HUDEP-2 (cell line): ENCODE measurements around the gene ANKRD9.
A peak's percentile ranks its signal among the peaks of the same experiment; 100 is the strongest.
"Not testable (repeated sequence)": the region's sequence is repeated elsewhere in the genome, so short reads cannot be mapped to it uniquely, and the experiment has no call there.

Experiments
- DNase-seq, 76 experiments: peaks; one replicate each; lab custom pipeline; 2025; ENCODE audit not compliant: unreplicated experiment in 76 of 76; lab: John Stamatoyannopoulos, UW

ANKRD9 gene, protein sequence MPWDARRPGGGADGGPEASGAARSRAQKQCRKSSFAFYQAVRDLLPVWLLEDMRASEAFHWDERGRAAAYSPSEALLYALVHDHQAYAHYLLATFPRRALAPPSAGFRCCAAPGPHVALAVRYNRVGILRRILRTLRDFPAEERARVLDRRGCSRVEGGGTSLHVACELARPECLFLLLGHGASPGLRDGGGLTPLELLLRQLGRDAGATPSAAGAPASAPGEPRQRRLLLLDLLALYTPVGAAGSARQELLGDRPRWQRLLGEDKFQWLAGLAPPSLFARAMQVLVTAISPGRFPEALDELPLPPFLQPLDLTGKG

DNA sequence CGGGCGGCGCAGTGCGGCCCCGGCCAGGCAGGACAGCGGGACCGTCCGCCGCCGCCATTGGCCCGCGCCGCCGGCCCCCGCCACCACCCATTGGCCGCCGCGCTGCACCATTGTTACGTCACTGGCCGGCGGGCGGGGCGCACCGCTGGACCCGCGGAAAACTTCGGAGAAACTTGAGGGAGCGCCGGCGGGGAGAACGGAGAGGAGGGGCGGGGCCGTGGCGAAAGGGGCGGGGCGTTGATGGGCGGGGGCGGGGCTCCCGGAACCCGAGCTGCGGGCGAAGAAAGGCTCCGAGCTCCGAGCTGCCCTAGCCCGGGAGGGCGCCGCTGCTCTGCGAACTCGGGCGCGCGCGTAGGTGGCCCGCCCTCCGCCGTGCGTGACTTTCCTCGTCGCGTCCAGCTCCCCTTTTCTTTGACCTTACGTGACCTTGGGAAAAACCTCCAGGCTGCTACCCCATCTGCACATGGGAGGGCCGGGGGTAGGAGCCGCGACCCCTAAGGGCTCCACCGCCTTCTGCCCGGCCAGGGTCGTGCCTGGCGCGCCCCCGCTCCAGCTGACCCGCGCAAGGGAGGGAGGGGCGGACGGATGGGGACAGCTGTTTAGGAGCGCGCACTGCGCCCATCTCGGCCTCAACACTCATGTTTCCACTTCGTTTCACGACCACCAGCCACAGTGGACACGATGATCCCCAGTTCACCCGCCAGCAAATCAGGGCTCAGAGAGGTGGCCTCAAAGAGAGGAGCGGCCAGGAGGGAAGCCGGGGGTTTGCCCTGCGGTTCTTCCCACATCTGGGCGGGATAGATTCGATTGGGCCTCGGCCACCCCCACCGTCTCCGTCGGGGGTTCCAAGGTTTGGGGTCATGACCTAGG is at the start of gene ANKRD9:
ANKRD9 (minus strand) TSS at position 31 of the 870 bp plus-strand sequence. CDS start 1,887 bp downstream, outside the sequence.
- peak in 74 of 76 experiments; percentile 26 to 96 (median 89) for DNase-seq

DNA sequence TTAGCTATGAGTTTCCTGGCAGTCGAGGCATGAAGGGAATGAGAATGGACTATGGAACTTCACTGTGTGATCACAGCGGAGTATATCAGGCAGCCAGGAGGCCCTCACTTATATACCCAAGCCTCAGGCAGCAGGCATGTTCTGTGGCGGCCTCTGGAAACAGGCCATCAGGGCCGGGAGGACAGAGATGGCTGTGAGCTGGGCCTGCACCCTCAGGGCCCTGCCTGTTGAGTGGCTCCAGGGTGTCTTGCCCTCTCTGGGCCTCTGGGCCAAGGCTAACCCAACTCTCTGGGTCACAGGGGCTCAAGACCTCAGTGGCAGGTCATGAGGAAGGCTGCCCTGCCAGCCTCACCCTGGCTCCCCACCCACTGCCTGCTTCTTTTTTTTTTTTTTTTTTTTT is 49.0 kb upstream of the ANKRD9 start:
- no peak for DNase-seq

GRCh38 chr14:102557434-102558226 is 48.1 kb upstream of the ANKRD9 start:
- no peak for DNase-seq

- no peak for DNase-seq
These were observed 46.6 kb upstream of the ANKRD9 start for GRCh38 chr14:102556098-102556677.

DNA sequence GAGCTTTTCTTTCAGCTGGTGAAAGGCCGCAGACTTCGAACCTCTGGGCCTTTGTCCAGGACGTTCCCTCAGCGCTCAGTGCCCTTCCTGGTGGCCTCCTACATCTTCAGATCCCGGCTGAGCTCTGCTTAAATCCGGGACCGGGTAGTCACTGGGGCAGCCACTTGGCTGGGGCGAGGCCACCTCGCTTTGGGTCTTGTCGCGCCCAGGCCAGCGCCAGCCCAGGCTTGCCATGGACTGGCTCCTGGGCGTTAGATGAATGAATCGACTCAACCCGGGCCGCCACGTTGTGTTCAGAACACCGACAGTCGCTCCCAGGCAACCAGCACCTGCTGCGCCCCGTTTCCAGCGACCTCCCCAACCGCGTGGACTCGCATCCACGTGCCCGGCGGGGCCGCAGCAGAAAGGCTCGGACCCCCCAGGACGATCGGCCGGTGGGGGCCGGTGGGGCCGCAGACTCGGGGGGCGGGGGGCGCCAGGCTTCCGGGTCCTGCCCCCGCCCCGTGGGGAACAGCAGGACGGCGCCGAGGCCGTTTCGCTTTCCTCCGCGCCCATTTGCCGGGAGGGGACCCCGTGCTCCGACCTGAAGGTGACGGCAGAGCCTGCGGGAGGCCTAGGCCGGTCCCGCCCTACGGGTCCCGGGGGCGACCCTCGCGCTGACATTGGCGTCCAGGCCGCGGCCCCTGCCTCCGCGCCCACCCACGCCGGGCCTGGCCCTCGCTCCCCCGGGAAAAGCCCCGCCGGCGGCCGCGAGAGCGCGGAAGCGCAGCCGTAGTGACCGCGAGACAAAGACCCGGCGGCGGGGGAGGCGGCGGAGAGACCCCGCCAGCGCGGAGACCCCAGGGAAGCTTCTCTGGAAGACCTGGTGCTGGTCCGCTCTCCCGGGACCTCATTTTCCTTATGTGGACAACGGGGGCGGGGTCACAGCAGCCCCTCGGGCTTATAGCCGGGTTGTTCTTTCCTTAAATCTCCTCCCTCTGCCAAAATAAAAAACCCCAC is 45.5 kb upstream of the ANKRD9 start:
- DNase-seq, result peak in 3 of 76 experiments; percentile 9 to 22 (median 12)

- peak in 71 of 76 experiments; percentile 17 to 88 (median 65) for DNase-seq
These were observed 42.6 kb upstream of the ANKRD9 start for GRCh38 chr14:102551995-102552705.

DNA sequence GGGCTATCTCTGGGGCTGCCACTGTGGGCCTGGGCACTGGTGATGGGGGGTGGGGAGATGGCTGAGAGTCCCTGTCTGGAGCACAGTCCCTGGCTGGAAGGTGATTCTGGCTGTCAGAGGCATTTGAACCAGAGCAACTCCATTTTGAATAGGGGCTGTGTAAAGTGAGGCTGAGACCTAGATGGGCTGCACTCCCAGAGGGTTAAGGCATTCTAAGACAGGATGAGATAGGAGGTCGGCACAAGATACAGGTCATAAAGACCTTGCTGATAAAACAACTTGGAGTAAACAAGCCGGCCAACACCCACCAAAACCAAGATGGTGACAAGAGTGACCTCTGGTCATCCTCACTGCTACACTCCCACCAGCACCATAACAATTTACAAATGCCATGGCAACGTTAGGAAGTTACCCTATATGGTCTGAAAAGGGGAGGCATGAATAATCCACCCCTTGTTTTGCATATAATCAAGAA is 41.4 kb upstream of the ANKRD9 start:
- peak in 1 of 76 experiments; percentile 14 for DNase-seq

DNA sequence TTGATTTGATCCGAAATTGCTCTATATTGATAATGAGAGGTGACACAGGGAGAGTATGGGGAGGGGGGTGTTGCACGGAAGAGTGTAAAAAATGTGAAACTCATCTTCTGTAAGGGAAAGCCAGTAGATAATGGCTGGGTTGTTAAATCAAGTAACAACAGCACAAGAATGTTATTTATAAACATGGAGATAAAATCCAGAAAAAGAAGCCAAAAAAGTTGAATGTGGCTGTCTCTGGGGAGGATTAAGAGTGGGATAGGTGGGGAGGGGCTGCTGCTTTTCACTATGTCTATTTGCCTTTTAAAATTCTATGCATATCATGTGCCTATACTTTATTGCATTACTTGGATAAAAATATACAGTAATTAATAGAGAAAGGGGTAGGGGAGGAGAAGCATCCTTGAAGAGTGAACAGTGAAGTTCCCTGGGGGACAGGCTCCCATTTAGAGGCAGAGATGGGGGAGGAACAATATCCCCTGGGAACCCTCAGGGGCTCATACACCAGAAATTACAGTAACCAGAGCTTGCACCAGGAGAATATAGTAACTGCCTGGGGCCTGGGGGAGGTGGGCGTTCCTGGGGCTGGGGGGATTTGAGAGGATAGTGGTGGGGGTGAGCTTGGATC is 39.2 kb upstream of the ANKRD9 start:
- DNase-seq, result no peak

- peak in 13 of 76 experiments; percentile 12 to 46 (median 27) for DNase-seq
These were observed 36.1 kb upstream of the ANKRD9 start for GRCh38 chr14:102545461-102546265.

DNA sequence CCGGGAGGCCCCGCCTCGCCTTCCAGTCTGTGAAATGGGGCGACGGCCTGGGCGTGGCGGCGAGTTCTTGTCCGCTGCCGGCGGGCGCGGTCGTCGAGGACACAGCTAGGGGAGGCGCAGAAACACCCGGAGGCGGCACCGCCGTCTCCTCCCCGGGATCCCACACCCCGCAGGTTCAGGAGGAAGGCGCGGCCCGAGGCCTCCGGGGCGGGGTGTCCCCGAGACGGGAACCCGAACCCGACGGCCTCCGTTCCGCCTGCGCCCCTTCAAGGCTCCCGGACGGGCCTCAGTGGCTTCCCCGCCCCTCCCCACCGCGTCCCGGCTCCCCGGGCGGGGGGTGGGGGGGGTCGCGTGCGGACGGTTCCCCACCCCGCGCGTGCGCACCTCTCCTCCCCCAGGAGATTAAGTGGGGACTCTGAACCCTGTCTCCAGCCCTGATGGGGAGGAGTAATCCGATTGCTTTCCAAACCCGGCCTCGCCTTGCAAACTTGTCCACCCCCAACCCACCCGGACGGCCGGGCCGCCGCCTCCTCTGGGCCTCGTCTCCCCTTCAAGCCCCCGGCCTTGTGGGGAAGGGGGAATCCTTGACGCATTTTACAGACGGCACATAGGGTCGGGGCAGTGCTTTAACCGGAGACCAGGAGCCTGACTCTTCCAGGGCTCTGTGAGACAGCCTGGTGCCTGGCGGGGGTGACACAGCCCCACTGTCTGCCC is 35.3 kb upstream of the ANKRD9 start:
- peak in 41 of 76 experiments; percentile 2 to 74 (median 37) for DNase-seq

DNA sequence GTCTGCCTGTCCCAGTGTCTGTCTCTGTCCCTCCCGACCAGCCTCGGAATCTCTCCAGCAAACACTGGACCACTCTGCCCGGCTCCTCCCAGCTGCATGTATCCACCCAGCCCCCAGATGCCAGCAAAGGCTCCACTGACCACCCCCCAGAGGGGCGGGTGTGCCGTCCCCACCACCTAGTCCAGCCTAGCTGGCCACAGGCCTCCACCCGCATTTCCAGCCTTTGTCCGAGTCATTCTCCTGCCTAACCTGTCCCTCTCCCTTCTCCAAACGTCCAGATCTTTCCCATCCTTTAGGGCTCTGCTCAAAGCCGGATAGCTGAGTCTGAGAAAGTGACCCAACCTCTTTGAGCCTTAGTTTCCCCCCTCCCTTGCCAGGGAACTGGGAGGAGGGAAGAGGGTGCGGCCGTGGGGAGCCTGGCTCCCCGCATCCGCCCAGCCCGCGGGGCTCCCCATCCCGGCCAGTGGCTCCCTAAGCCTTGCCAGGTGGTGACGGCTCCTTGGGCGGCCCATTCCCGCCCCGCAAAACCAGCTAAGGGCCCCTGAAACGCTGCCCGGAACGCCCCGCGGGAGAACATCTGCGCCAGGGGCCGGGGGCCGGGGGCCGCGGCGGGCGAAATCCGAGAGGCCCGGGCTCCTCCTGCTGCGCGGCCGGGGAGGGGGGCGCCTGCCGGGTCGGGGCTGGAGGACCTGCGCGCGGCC is 34.6 kb upstream of the ANKRD9 start:
- no peak for DNase-seq

- DNase-seq, result no peak
These were observed 32.2 kb upstream of the ANKRD9 start for GRCh38 chr14:102541771-102542170.

DNA sequence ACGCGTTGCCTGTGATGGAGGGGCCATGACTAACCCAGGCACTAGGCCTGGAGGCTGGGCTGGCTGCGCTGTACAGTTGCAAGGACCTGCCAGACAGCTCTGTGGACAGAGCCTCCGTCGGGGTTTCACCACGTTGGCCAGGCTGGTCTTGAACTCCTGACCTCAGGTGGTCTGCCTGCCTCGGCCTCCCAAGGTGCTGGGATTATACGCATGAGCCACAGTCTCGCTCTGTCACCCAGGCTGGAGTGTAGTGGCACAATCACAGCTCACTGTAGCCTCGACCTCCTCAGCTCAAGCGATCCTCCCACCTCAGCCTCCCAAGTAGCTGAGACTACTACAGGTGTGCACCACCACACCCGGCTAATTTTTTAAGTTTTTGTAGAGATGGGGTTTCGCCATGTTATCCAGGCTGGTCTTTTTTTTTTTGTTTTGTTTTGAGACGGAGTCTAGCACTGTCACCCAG is 31.5 kb upstream of the ANKRD9 start:
- not testable (repeated sequence) for DNase-seq

DNA sequence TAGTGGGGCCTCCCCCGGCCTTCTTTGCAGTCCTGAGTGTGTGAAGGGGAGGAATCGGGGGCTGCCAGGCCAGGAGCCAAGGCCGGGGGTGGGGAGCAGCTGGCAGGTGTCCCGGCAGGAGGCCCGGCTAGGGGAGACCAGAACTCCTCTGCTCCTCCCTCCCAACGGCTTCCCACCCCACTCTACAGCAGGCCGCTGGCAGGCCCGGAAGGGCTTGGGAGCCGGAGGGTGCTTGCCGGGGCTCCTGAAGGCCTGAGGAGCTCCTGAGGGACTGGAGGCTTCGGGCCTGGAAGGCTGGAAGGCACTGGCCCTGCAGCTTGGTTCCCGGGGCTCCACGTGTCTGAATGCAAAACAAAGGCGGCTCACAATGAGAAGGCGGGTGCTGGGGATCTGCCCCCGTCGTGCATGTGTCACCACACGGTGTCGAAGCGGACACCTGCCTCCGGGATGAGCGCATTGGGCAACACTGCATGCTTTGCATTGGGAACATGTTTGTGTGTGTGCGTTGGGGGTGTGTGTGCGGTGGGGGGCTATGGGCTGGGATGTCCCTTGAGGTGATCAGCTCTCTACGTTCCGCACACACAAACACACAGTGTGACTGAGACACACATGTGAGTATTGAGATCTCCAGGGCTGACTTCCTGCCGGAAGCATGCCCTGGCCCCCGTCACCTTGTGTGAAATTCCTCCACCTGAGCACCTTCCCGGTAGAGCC is 30.9 kb upstream of the ANKRD9 start:
- peak in 20 of 76 experiments; percentile 12 to 90 (median 65) for DNase-seq
